T1000 (cell line): ENCODE results near the gene PHKB.

ENCODE experiments used
- DNase-seq: peaks from one replicate; lab custom pipeline; 2025; ENCODE audit warnings: mixed read lengths; lab: John Stamatoyannopoulos, UW

Gene PHKB

DNA sequence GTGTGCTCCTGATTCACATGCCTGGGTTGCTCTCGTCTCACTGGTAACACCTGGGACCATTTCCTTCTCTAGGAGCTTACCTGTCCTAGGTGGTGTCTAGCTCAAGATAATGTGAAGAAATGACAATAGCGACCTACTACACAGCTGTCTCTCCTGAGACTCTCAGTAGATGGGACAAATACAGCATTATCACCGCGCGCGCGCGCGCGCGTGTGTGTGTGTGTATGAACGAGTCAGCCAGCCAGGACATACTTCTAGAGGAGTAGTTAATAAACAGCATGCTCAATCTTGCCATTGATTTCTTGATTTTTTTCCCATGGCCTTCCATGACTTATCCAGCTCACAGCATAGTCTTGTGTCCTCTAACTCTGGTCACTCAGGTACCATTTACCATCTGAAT lies 268.6 kb downstream of the PHKB start:
- DNase-seq = no peak

DNA sequence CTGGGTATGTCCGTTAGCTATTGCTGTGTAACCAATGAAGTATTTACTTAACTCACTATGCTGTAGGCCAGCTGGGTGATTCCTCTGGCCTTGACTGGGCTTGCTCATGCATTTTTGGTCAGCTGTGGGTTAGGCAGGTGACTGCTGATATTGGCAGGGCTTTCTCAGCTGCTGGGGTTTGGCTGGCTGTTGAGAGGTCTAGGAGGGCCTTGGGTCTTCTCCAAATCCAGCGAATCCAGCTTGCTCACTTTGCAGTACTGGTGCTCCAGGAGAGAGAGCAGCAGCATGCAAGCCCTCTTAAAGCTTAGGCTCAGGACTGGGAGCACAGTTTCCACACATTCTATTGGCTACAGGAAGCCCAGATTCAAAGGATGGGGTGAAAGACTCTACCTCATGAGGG lies 270.1 kb downstream of the PHKB start:
- no peak for DNase-seq

DNA sequence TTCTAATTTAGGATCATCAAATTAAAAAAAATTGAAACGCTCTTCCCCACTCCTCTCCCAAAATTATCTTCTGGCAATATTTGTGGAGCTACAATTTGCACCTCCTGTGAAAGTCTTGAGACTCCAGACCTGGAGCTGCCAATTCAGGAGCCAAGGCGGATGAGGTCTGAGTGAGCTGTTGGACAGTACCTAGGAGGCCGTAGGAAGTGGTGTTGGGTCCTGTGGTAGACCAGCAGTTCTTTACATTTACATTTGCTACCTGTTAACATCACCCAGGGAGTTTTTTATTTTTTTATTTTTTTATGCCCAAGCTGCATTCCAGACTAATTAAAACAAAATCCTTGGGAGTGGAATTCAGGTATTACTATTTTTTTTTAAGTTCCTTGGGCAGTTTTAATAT lies 271.0 kb downstream of the PHKB start:
- DNase-seq = no peak

DNA sequence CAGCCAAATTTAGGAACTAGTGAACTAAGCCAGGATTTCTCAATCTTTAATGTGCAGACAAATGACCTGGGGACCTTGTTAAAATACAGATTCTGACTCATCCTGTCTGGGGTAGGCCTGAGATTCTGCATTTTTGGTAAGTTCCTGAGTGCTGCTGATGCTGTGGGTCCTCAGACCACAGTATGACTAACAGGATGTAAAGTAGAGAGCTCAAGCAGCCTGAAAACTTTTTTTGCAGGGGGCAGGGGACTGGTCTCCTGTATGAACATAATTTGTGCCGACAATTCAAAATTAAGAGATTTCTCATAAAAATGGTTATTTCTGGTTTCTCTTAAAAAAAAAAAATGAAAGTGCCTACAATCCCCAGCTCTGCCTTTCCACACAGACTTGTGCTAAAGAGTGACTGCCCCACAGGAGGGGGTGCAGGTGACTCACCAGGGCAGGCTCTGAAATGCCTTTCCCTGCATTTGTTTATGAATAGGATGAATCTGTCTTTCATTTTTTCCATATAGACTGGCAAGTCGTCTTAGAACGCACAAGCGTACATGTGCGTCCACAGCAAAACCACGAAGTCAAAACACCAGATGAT lies 271.5 kb downstream of the PHKB start:
- DNase-seq = peak; percentile 32

DNA sequence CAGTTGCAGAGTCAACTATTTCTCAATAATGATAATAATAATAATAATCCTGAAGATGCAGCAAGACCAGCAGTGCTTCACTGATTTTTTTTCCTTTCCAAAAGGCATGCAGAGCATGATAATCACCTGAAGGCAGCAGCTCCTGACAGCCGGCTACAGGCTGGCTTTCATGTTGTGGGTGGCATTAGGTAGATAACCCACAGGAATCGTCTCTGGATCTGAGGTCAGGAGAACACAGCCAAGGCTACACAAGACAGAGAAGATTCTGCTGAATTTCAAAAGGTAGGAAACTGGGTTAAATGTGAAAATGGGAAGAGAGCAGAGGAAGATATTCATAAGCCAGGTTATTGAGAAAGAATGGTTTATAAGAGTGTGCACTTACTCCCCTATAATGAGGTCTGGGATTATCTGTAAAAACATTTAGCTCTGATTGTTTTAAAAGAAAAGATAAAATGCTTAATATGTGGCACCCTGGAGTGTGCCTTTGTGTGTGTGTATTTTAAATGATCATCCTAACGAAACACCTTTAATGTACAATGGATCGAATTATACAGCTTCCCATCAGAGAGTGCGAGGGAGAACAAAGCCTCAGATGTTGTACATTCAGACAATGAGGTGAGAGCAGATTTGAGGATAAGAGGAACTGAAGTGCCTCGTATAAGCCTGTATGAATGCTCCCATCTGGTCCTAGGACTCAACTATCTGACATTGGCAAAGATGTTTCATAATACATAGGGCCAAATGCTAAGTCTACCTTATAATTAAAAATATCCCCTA lies 273.1 kb downstream of the PHKB start:
- no peak for DNase-seq

DNA sequence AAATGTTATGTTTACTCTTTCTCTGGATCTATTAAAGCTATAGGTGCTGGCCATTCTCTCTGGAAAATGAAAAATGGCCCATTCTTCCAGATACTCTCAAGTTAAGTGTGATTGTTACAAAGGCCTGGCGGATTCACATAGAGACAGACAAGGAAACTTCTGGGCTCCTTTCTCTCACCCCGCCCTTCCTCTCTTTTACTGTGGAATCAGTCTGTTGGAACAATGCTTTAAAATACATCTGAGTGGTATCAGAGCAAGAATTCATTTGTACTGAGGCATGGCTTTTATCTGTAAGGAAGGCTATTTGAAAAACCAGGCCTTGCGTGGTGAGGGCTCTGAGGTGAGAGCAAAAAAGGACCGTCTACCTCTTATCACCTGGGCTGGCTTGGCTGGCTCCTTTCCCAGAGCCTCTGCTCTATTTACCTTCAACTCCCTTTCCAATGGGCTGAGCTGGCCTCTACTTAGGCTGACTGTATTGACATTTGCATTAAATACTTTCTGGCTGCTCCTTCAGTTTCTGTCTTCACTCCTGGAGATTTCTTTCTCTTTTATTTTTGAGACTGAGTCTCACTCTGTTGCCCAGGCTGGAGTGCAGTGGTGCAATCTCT lies 274.0 kb downstream of the PHKB start:
- DNase-seq = no peak

DNA sequence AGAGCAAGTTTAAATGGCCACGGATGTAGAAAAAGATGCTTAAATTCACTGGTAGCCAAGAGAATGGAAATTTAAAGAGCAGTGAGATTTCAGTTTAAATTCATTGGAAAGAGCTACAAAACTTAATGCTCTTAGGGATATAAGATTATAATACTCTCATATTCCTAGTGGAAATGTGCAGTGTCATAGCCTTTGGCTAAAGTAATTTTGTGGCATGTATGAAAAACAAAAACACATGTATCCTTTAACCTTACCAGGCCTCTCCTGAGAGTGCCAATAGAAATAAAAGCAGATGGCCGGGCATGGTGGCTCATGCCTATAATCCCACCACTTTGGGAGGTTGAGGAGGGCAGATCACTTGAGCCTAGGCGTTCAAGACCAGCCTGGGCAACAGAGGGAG lies 289.2 kb downstream of the PHKB start:
- no peak for DNase-seq
